HG03280 (cell line): ENCODE data around the gene MACROD2.
"Not testable (repeated sequence)": the region's sequence is repeated elsewhere in the genome, so short reads cannot be mapped to it uniquely, and the experiment has no call there.

Experiments
- ATAC-seq: cut with Tn5 transposase; IDR thresholded peaks from one replicate; pipeline ENCODE4 v1.9.1; 2021; ENCODE audit warnings: mild to moderate bottlenecking, moderate library complexity; ENCODE audit not compliant: unreplicated experiment

MACROD2 gene

DNA sequence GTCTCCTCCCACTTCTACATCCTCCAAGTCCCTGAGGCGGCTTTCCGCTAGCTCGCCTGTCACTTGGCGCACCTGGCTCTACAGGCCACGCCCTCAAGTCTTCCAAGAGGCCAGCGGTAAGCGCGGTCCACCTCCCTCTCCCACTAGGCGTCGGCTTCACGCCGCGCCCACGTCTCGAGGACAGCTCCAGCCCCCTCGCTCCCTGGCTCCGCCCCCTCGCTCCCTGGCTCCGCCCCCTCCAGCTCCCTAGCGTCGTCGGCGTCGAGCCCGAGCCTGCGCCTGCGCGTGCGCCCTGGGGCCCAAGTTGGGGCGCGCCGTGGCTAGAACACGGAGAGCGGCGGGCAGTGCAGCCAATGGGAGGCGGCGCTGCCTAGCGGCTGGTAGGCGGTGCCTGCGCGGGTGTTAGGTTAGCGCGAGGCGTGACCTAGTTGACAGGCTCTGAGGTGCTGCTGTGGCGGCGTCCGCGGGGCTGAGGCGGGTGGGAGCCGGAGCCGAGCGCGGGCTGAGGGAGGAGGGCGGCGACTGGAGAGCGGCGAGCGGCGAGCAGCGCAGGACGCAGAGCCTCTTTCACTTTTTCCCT lies at the start of gene MACROD2:
Gene MACROD2 (plus strand): TSS at position 431 of the 580 bp plus-strand sequence.
- no peak for ATAC-seq

GRCh38 chr20:13947719-13948118 lies 47.6 kb upstream of the MACROD2 start:
- ATAC-seq: no peak

DNA sequence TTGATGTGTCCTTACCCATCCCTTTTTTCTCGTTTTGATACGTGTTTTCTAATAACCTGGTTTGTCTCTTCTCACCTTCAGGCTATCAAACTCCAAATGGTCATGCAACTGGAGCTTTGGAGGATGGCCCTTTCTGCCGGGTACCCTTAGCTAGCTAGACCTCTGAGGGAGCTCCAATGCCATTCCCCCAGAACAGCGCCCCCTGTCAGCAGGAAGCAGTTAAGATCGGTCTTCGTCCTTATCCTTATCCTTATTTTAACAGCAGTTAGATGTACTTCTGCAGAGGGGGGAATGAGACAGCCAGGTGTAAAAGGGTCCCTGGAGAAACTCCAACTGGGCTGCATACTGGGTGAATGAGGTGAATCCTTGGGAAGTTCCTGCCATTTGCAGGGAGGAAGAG lies 42.1 kb upstream of the MACROD2 start:
- ATAC-seq: no peak

DNA sequence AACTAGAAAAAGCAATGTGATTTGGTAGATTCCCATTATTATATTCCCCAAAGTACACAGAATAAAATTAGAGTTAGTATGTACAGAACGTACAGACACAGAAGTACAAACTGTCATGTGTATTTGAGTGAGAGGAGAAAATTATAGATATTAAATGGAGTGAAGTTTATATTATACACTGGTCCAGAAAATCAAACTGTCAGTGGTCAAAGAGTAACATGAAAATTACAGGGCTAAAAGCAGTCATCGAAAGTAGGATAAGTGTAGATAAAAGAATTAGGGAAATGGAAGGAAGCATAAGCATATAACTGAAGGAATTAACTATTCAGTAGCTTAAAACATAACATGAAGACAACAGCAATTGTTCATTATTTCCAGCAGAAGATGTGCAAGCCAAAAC lies 35.2 kb upstream of the MACROD2 start:
- ATAC-seq: no peak

- no peak for ATAC-seq
Measured at GRCh38 chr20:13960525-13960924, 34.8 kb upstream of the MACROD2 start.

DNA sequence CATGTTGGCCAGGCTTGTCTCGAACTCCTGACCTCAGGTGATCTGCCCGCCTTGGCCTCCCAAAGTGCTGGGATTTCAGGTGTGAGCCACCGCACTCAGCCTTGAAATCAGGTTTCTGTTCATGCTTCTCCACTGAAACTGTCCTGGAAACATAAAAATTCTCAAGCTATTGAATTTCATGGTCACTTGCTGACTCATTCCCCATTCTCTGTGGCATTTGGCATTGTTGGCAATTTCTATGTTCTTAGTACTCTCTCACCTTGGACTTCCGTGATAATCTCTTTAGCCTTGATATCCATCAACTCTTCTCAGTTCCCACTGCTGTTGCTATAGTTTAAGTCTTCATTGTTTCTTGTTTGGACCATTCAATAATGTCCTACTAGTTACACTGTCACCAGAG lies 11.1 kb upstream of the MACROD2 start:
- ATAC-seq: no peak

GRCh38 chr20:13990465-13990864 lies 4.9 kb upstream of the MACROD2 start, which contains the start of gene SEL1L2:
Gene SEL1L2 (minus strand): TSS chr20:13990614. CDS start chr20:13990534, 80 bp downstream.
- no peak for ATAC-seq

GRCh38 chr20:13991311-13991710 lies 4.0 kb upstream of the MACROD2 start:
- no peak for ATAC-seq

GRCh38 chr20:13991955-13992354 lies 3.4 kb upstream of the MACROD2 start:
- not testable (repeated sequence) for ATAC-seq

GRCh38 chr20:13995841-13996240 lies 525 bp downstream of the MACROD2 start:
- ATAC-seq: no peak

GRCh38 chr20:13996265-13996664 lies 949 bp downstream of the MACROD2 start:
- ATAC-seq: no peak

- ATAC-seq: no peak
Measured at GRCh38 chr20:14000917-14001316, 5.6 kb downstream of the MACROD2 start.

- ATAC-seq: no peak
Measured at GRCh38 chr20:14005996-14006395, 10.7 kb downstream of the MACROD2 start.

- ATAC-seq: no peak
Measured at GRCh38 chr20:14009208-14009607, 13.9 kb downstream of the MACROD2 start.

- no peak for ATAC-seq
Measured at GRCh38 chr20:14012671-14013070, 17.4 kb downstream of the MACROD2 start.

- ATAC-seq: no peak
Measured at GRCh38 chr20:14030991-14031390, 35.7 kb downstream of the MACROD2 start.

DNA sequence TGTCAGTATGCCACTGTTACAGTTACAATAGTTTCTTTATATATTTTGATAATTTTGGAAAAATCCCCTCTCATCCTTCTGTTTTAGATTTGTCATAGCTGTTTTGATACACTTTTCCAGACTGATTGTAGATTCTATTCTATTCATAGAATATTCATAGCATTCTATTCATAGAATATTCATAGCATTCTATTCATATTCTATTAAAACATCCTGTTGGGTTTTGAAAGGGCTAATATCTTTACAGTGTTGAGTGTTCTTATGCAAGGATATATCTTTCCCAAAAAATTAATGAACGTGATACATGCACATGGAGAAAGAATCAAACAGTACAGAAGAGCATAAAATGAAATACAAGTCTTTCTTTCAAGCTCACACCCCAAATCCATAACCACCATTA lies 38.0 kb downstream of the MACROD2 start:
- ATAC-seq: no peak

GRCh38 chr20:14036567-14036966 lies 41.3 kb downstream of the MACROD2 start:
- ATAC-seq: no peak

DNA sequence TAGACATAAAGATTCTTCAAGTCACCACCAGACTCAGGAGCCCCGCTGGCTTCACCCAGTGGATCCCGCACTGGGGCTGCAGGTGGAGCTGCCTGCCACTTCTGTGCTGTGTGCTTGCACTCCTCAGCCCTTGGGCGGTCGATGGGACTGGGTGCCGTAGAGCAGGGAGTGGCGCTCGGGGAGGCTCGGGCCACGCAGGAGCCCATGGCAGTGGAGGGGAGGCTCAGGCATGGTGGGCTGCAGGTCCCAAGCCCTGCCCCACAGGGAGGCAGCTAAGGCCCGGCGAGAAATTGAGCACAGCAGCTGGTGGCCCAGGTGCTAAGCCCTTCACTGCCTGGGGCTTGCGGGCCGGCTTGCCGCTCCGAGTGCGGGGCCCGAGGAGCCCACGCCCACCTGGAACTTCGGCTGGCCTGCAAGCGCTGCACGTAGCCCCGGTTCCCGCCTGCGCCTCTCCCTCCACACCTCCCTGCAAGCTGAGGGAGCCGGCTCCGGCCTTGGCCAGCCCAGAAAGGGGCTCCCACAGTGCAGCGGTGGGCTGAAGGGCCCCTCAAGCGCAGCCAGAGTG lies 49.5 kb downstream of the MACROD2 start:
- ATAC-seq: not testable (repeated sequence)

DNA sequence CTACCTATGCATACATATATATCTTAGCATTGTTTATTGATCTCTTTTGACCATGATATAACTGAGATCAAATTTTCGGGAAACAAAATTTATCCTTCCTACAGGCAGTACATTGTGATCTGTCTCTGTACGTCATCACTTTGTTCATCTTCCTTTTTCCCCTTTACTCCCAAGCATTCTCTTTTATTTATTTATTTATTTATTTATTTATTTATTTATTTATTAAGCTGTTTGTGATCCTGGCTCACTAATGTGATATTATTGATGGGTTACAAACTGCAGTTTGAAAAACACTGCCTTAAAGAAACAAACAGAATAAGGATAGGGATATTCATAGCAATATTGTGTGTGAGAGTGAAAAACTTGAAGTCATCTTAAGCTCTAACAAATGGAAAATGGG lies 51.2 kb downstream of the MACROD2 start:
- ATAC-seq: no peak

DNA sequence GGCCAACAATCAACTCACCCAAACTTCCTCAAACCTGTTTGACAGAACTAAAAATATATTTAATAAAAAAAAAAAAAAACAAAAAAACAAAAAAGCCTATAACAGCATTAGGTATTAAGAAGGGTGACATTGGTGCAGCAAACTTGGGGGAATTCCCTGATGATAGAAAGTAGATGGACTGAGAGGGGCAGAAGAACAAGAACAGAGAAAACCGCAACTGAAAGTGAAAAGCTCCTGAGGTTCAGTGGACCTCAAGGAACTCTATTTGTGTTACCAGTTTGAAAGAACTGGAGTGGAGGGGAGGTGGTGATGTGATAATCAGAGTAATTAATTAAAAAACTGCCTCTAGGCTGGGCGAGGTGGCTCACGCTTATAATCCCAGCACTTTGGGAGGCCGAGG lies 53.8 kb downstream of the MACROD2 start:
- no peak for ATAC-seq

GRCh38 chr20:14051454-14051853 lies 56.1 kb downstream of the MACROD2 start:
- ATAC-seq: no peak
